Esophagus muscularis mucosa (tissue), 4 donors: ENCODE data around the gene THRB. TPM values are rescaled to one million over a fixed set of nuclear protein-coding genes. Genes with fewer than 3 reads are reported as not detected.

Source experiments
- DNase-seq: peaks from one replicate; pipeline ENCODE4 v3.0.0-alpha.2; 2017; ENCODE audit errors: extremely low spot score
- H3K27ac ChIP-seq, 4 donors: fragments of 200-600 bp; sonication (generic); replicated peaks in 1 of 4; 1 replicate in 3 of 4; 2 replicates in 1 of 4; pipeline ENCODE4 v1.5.1; 2016 to 2019; ENCODE audit warnings: mild to moderate bottlenecking in 1 of 4
- H3K27me3 ChIP-seq, 4 donors: fragments of 200-600 bp; sonication (generic); one replicate each; pipeline versions ENCODE4 v1.5.1 to v1.6.0; 2016 to 2019
- H3K36me3 ChIP-seq, 4 donors: fragments of 200-600 bp; sonication (generic); one replicate each; pipeline ENCODE4 v1.5.1; 2016 to 2019
- H3K4me1 ChIP-seq, 4 donors: fragments of 200-600 bp; sonication (generic); one replicate each; pipeline ENCODE4 v1.5.1; 2016 to 2019
- H3K4me3 ChIP-seq, 4 donors: fragments of 200-600 bp; sonication (generic); 1 replicate in 2 of 4; 2 replicates in 2 of 4; pipeline ENCODE4 v1.5.1; 2016 to 2019; ENCODE audit warnings: mild to moderate bottlenecking in 4 of 4, moderate library complexity in 1 of 4
- H3K9me3 ChIP-seq, 4 donors: fragments of 200-600 bp; sonication (generic); 1 replicate in 3 of 4; 2 replicates in 1 of 4; pipeline ENCODE4 v1.5.1; 2016 to 2019
- CTCF ChIP-seq, 3 experiments: fragments of 200-600 bp in 2 of 3; fragments of 450-650 bp in 1 of 3; sonication (generic) in 2 of 3; IDR thresholded peaks; one replicate each; pipeline ENCODE4 v1.5.1; 2017 to 2019; ENCODE audit warnings: antibody characterized with exemption in 3 of 3, mild to moderate bottlenecking in 2 of 3, moderate library complexity in 1 of 3
- EP300 ChIP-seq: sonication (generic); formaldehyde crosslinking; IDR thresholded peaks from one replicate; pipeline ENCODE4 v1.6.1; 2017; ENCODE audit warnings: antibody characterized with exemption
- POLR2A ChIP-seq: fragments of 450-650 bp; IDR thresholded peaks from one replicate; pipeline ENCODE4 v1.6.1; 2017; ENCODE audit warnings: antibody characterized with exemption, moderate library complexity, mild to moderate bottlenecking, low read depth
- POLR2AphosphoS5 ChIP-seq, 2 donors: sonication (generic); formaldehyde crosslinking; IDR thresholded peaks; one replicate each; pipeline ENCODE4 v1.6.1; 2017; ENCODE audit warnings: antibody characterized with exemption in 2 of 2
- WGBS: methylation state at CpG from one replicate; pipeline ENCODE4 v1.1.5; 2018; 5-methylcytosine and 5-hydroxymethylcytosine counted together
- intact Hi-C: fragments of 100-400 bp; cut with DNase I; formaldehyde crosslinking; loops from one replicate; pipeline ENCODE4 v1.15.1; 2023
- total RNA-seq, 4 donors: library from RNA; depleted of rRNA; stranded (reverse); fragments of >200 nt; gene quantifications; one replicate each; pipeline versions ENCODE4 v1.1.0 to v1.2.1, GENCODE V29; 2016

THRB gene
- total RNA-seq, 4 donors from 2014 or later = 31.5 to 68.6 (median 39.3) TPM

- no peak overlapping the region for H3K4me3 ChIP-seq
- no peak for DNase-seq
- intact Hi-C loops = no loop called here
- H3K27ac ChIP-seq = no peak overlapping the region
- H3K4me1 ChIP-seq = peaks cover 0 to 2% (median under 1%) of the 10 kb centered on the region in 4 donors
- TF ChIP-seq POLR2AphosphoS5 (IDR thresholded peaks at IDR 0.05) (no peak), EP300 (no peak), CTCF (IDR thresholded peaks at IDR 0.05) (no peak), POLR2A (no peak)
- no peaks in the 10 kb centered on the region for H3K36me3 ChIP-seq
- WGBS = 89% methylated on average over 4 of the region's 4 CpGs
- no peaks in the 10 kb centered on the region for H3K27me3 ChIP-seq
- no peaks in the 10 kb centered on the region for H3K9me3 ChIP-seq
These were observed 19.5 kb upstream of the THRB start for GRCh38 chr3:24514119-24514518.

- WGBS = 50% methylated on average over 1 of the region's 1 CpG
- TF ChIP-seq EP300 = no peak
- no peak for TF ChIP-seq POLR2A
- no peak for TF ChIP-seq CTCF (IDR thresholded peaks at IDR 0.05)
- no peak for TF ChIP-seq POLR2AphosphoS5 (IDR thresholded peaks at IDR 0.05)
- no peaks in the 10 kb centered on the region for H3K27me3 ChIP-seq
- H3K4me1 ChIP-seq = peaks cover 0 to 5% (median 2%) of the 10 kb centered on the region in 4 donors
- no peaks in the 10 kb centered on the region for H3K9me3 ChIP-seq
- H3K36me3 ChIP-seq = no peaks in the 10 kb centered on the region
- H3K27ac ChIP-seq = no peak overlapping the region
- no peak overlapping the region for H3K4me3 ChIP-seq
- no peak for DNase-seq
- intact Hi-C loops = no loop called here
These were observed 18.8 kb upstream of the THRB start for GRCh38 chr3:24513463-24513862.

GRCh38 chr3:24512564-24513197 is 18.0 kb upstream of the THRB start:
- H3K4me3 ChIP-seq = no peak overlapping the region
- no peak for DNase-seq
- H3K36me3 ChIP-seq = no peaks in the 10 kb centered on the region
- intact Hi-C loops = no loop called here
- TF ChIP-seq EP300 (no peak), POLR2AphosphoS5 (IDR thresholded peaks at IDR 0.05) (no peak), POLR2A (no peak), CTCF (IDR thresholded peaks at IDR 0.05) (no peak)
- no peaks in the 10 kb centered on the region for H3K27me3 ChIP-seq
- no peaks in the 10 kb centered on the region for H3K9me3 ChIP-seq
- 90% methylated on average over 5 of the region's 5 CpGs for WGBS
- H3K4me1 ChIP-seq = peaks cover 0 to 9% (median 4%) of the 10 kb centered on the region in 4 donors
- H3K27ac ChIP-seq = no peak overlapping the region

GRCh38 chr3:24510030-24510648 is 15.5 kb upstream of the THRB start:
- no peaks in the 10 kb centered on the region for H3K9me3 ChIP-seq
- 82% methylated on average over 5 of the region's 5 CpGs for WGBS
- TF ChIP-seq CTCF (IDR thresholded peaks at IDR 0.05) (no peak), POLR2AphosphoS5 (IDR thresholded peaks at IDR 0.05) (no peak), EP300 (no peak), POLR2A (no peak)
- intact Hi-C loops = no loop called here
- H3K4me3 ChIP-seq = no peak overlapping the region
- no peaks in the 10 kb centered on the region for H3K36me3 ChIP-seq
- peaks cover 0 to 9% (median 4%) of the 10 kb centered on the region in 4 donors for H3K4me1 ChIP-seq
- no peak overlapping the region for H3K27ac ChIP-seq
- no peaks in the 10 kb centered on the region for H3K27me3 ChIP-seq
- no peak for DNase-seq
